ENCODE measurements around the gene ADAMTSL2. TPM values are rescaled to one million over a fixed set of nuclear protein-coding genes. Genes with fewer than 3 reads are reported as not detected.

ADAMTSL2 gene
- total and polyA plus RNA-seq, 4 donors = 1.8 to 18.2 (median 7.7) TPM

DNA sequence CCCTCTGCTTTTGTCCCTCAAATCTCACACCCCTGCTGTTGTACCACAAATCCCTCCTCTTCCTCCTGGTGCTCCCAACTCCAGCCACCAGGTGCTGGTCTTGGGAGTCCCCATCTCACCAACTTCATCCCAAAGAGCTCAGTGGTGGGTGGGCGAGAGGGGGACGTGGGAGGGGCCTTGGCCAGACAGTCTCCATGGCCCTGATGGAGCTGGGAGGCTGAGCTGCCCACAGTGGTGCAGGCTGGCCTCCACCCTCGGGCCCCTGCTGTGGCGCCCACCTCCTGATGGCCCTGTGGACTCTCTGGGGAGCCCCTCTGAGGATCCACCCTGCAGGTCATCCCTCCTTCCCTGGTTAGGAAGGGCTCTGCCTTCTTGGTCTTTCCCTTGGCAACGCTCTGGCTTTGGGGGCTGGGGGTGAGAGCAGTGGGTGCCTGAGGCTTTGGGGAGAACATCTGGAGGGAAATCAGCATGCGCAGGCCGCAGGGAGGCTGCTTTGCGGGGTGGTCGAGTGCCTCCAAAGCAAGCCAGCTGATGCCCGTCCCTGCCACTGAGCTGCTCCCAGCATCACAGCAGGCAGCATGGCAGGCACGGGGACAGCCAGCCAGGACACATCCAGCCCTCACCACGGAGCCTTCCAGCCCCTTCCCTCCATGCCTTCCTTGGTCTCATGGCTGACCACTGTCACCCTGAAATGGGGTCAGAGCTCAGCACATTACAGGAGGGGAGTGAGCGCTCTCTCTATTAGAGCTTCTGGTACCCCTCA is 82.3 kb downstream of the ADAMTSL2 start:
- no peaks in the 10 kb centered on the region for H3K36me3 ChIP-seq (ENCODE audit: control insufficient read depth in 4 of 4, insufficient read depth in 3 of 4, low read depth in 1 of 4, low read length in 3 of 4)
- H3K4me1 ChIP-seq (ENCODE audit: control insufficient read depth in 4 of 4, insufficient read depth in 4 of 4, low read length in 3 of 4) = no peaks in the 10 kb centered on the region
- peaks cover 0 to 4% (median 0%) of the 10 kb centered on the region in 4 donors for H3K27me3 ChIP-seq (ENCODE audit: control insufficient read depth in 4 of 4, insufficient read depth in 4 of 4, low read length in 3 of 4)
- DNase-seq (ENCODE audit: low spot score) = no peak
- no peak overlapping the region for H3K4me3 ChIP-seq (ENCODE audit: low read depth in 1 of 3, low read length in 3 of 3)
- no peaks in the 10 kb centered on the region for H3K9me3 ChIP-seq (ENCODE audit: control insufficient read depth in 4 of 4, low read length in 3 of 4)
- H3K9ac ChIP-seq (ENCODE audit: low read depth in 1 of 2, low read length in 2 of 2) = no peak overlapping the region
- 75% methylated on average over 13 of the region's 13 CpGs for WGBS
- H3K27ac ChIP-seq (ENCODE audit: low read depth in 1 of 2, low read length in 2 of 2) = no peak overlapping the region
- TF ChIP-seq YY1 (IDR thresholded peaks at IDR 0.05) = no peak
- no peak for TF ChIP-seq FOXA2 (IDR thresholded peaks at IDR 0.05)
- TF ChIP-seq, protein P1, sequence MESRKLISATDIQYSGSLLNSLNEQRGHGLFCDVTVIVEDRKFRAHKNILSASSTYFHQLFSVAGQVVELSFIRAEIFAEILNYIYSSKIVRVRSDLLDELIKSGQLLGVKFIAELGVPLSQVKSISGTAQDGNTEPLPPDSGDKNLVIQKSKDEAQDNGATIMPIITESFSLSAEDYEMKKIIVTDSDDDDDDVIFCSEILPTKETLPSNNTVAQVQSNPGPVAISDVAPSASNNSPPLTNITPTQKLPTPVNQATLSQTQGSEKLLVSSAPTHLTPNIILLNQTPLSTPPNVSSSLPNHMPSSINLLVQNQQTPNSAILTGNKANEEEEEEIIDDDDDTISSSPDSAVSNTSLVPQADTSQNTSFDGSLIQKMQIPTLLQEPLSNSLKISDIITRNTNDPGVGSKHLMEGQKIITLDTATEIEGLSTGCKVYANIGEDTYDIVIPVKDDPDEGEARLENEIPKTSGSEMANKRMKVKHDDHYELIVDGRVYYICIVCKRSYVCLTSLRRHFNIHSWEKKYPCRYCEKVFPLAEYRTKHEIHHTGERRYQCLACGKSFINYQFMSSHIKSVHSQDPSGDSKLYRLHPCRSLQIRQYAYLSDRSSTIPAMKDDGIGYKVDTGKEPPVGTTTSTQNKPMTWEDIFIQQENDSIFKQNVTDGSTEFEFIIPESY (IDR thresholded peaks at IDR 0.05) = no peak
- no peak for TF ChIP-seq RAD21 (IDR thresholded peaks at IDR 0.05)
- TF ChIP-seq GABPA (IDR thresholded peaks at IDR 0.05 in 1 of 2, conservative IDR thresholded peaks at IDR 0.05 in 1 of 2) = no peak
- TF ChIP-seq, protein P2, sequence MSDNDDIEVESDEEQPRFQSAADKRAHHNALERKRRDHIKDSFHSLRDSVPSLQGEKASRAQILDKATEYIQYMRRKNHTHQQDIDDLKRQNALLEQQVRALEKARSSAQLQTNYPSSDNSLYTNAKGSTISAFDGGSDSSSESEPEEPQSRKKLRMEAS (IDR thresholded peaks at IDR 0.05) = no peak
- TF ChIP-seq FOXA1 (IDR thresholded peaks at IDR 0.05) = no peak
- TF ChIP-seq HNF4G (IDR thresholded peaks at IDR 0.05) = no peak

DNA sequence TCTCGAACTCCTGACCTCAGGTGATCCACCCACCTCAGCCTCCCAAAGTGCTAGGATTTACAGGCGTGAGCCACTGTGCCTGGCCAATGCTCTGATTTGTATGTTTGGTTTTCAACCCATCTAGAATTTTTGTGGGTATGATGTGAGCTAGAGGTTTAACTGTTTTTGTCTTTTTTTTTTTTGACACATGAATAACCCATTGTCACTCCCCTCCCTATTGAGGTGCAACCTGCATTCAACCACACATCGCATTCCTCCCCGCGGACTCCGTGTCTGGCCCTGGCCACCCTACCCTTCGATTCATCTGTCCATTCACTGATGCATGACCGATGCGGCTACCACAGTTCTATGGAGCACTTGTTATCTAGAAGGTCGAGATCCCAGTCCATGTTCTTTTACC is 84.2 kb downstream of the ADAMTSL2 start:
- H3K9me3 ChIP-seq (ENCODE audit: control insufficient read depth in 4 of 4, low read length in 3 of 4) = no peaks in the 10 kb centered on the region
- H3K27ac ChIP-seq (ENCODE audit: low read depth in 1 of 2, low read length in 2 of 2) = no peak overlapping the region
- DNase-seq (ENCODE audit: low spot score) = no peak
- peaks cover 0 to 4% (median 2%) of the 10 kb centered on the region in 4 donors for H3K27me3 ChIP-seq (ENCODE audit: control insufficient read depth in 4 of 4, insufficient read depth in 4 of 4, low read length in 3 of 4)
- H3K4me3 ChIP-seq (ENCODE audit: low read depth in 1 of 3, low read length in 3 of 3) = no peak overlapping the region
- H3K36me3 ChIP-seq (ENCODE audit: control insufficient read depth in 4 of 4, insufficient read depth in 3 of 4, low read depth in 1 of 4, low read length in 3 of 4) = no peaks in the 10 kb centered on the region
- H3K9ac ChIP-seq (ENCODE audit: low read depth in 1 of 2, low read length in 2 of 2) = no peak overlapping the region
- H3K4me1 ChIP-seq (ENCODE audit: control insufficient read depth in 4 of 4, insufficient read depth in 4 of 4, low read length in 3 of 4) = no peaks in the 10 kb centered on the region
- 81% methylated on average over 10 of the region's 10 CpGs for WGBS
- TF ChIP-seq SP1 (IDR thresholded peaks at IDR 0.05) (no peak), FOXA1 (IDR thresholded peaks at IDR 0.05) (no peak), FOXA2 (IDR thresholded peaks at IDR 0.05) (no peak), RAD21 (IDR thresholded peaks at IDR 0.05) (no peak), RXRA (IDR thresholded peaks at IDR 0.05) (no peak), TAF1 (conservative IDR thresholded peaks at IDR 0.05) (no peak), EGR1 (IDR thresholded peaks at IDR 0.05; ENCODE audit: low read depth in 2 of 2) (no peak), HNF4G (IDR thresholded peaks at IDR 0.05) (no peak), NR2F2 (IDR thresholded peaks at IDR 0.05) (no peak), YY1 (IDR thresholded peaks at IDR 0.05) (no peak), GABPA (IDR thresholded peaks at IDR 0.05 in 1 of 2, conservative IDR thresholded peaks at IDR 0.05 in 1 of 2) (no peak), JUND (IDR thresholded peaks at IDR 0.05) (no peak), HNF4A (conservative IDR thresholded peaks at IDR 0.05) (no peak)
- TF ChIP-seq, protein P2 (IDR thresholded peaks at IDR 0.05) = no peak
- TF ChIP-seq, protein P1 (IDR thresholded peaks at IDR 0.05) = no peak
- TF ChIP-seq, protein P3, sequence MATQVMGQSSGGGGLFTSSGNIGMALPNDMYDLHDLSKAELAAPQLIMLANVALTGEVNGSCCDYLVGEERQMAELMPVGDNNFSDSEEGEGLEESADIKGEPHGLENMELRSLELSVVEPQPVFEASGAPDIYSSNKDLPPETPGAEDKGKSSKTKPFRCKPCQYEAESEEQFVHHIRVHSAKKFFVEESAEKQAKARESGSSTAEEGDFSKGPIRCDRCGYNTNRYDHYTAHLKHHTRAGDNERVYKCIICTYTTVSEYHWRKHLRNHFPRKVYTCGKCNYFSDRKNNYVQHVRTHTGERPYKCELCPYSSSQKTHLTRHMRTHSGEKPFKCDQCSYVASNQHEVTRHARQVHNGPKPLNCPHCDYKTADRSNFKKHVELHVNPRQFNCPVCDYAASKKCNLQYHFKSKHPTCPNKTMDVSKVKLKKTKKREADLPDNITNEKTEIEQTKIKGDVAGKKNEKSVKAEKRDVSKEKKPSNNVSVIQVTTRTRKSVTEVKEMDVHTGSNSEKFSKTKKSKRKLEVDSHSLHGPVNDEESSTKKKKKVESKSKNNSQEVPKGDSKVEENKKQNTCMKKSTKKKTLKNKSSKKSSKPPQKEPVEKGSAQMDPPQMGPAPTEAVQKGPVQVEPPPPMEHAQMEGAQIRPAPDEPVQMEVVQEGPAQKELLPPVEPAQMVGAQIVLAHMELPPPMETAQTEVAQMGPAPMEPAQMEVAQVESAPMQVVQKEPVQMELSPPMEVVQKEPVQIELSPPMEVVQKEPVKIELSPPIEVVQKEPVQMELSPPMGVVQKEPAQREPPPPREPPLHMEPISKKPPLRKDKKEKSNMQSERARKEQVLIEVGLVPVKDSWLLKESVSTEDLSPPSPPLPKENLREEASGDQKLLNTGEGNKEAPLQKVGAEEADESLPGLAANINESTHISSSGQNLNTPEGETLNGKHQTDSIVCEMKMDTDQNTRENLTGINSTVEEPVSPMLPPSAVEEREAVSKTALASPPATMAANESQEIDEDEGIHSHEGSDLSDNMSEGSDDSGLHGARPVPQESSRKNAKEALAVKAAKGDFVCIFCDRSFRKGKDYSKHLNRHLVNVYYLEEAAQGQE (IDR thresholded peaks at IDR 0.05) = no peak
- TF ChIP-seq, protein P4, sequence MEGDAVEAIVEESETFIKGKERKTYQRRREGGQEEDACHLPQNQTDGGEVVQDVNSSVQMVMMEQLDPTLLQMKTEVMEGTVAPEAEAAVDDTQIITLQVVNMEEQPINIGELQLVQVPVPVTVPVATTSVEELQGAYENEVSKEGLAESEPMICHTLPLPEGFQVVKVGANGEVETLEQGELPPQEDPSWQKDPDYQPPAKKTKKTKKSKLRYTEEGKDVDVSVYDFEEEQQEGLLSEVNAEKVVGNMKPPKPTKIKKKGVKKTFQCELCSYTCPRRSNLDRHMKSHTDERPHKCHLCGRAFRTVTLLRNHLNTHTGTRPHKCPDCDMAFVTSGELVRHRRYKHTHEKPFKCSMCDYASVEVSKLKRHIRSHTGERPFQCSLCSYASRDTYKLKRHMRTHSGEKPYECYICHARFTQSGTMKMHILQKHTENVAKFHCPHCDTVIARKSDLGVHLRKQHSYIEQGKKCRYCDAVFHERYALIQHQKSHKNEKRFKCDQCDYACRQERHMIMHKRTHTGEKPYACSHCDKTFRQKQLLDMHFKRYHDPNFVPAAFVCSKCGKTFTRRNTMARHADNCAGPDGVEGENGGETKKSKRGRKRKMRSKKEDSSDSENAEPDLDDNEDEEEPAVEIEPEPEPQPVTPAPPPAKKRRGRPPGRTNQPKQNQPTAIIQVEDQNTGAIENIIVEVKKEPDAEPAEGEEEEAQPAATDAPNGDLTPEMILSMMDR (IDR thresholded peaks at IDR 0.05; ENCODE audit: low read depth, low read length, missing input control) = no peak
- TF ChIP-seq, protein P5, sequence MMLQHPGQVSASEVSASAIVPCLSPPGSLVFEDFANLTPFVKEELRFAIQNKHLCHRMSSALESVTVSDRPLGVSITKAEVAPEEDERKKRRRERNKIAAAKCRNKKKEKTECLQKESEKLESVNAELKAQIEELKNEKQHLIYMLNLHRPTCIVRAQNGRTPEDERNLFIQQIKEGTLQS (IDR thresholded peaks at IDR 0.05) = no peak
